Hair follicle dermal papilla cell (primary cell): Measurements from ENCODE around the gene SETX. TPM values are rescaled to one million over a fixed set of nuclear protein-coding genes. Genes with fewer than 3 reads are reported as not detected.

Experiments
- total RNA-seq: library from RNA; depleted of rRNA; stranded (reverse); fragments of >200 nt; gene quantifications from 2 replicates; pipeline ENCODE4 v1.2.3, GENCODE V29; 2012

Gene SETX, protein sequence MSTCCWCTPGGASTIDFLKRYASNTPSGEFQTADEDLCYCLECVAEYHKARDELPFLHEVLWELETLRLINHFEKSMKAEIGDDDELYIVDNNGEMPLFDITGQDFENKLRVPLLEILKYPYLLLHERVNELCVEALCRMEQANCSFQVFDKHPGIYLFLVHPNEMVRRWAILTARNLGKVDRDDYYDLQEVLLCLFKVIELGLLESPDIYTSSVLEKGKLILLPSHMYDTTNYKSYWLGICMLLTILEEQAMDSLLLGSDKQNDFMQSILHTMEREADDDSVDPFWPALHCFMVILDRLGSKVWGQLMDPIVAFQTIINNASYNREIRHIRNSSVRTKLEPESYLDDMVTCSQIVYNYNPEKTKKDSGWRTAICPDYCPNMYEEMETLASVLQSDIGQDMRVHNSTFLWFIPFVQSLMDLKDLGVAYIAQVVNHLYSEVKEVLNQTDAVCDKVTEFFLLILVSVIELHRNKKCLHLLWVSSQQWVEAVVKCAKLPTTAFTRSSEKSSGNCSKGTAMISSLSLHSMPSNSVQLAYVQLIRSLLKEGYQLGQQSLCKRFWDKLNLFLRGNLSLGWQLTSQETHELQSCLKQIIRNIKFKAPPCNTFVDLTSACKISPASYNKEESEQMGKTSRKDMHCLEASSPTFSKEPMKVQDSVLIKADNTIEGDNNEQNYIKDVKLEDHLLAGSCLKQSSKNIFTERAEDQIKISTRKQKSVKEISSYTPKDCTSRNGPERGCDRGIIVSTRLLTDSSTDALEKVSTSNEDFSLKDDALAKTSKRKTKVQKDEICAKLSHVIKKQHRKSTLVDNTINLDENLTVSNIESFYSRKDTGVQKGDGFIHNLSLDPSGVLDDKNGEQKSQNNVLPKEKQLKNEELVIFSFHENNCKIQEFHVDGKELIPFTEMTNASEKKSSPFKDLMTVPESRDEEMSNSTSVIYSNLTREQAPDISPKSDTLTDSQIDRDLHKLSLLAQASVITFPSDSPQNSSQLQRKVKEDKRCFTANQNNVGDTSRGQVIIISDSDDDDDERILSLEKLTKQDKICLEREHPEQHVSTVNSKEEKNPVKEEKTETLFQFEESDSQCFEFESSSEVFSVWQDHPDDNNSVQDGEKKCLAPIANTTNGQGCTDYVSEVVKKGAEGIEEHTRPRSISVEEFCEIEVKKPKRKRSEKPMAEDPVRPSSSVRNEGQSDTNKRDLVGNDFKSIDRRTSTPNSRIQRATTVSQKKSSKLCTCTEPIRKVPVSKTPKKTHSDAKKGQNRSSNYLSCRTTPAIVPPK (N-terminal part only)
- total RNA-seq: 82.7 and 103 TPM in 2 replicates

DNA sequence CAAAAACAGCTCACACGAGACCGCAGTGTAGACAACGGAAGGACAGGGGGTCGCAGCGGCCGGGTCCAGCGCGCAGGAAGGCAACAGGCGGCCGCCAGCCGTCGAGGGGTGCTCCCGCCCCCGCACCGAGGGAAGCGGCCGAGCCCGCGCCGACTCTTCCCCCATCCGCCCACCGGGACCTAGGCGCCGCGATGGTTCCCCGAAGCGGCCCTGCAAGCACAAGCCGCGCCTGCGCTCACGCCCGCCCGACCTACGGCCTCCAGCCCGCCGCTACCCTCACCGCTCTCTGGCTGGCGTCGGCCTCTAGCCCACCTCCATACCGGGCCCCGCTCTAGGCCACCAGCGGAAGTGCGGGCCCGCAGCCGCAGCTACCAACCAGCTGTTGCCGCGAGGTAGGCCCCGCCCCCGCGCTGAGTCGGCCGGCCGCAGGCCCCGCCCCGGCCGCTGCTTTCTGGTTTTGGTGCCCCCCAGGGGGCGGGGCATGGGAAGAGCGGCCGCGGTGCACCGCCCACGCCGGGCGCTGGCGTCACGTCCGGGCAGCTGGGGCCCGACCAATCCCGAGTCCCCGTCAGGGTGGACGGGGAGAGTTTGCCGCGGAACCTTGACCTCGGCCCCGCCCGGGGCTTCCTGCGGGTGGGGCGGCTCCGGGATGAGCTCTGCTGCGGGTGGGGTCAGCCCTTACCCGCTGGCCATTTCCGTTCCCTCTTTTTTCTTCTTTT is at the start of gene SETX:
SETX (minus strand) TSS at position 350 of the 719 bp plus-strand sequence. CDS start 5,558 bp downstream, outside the sequence.

Other genes with a start within 250 kb of the SETX start
- gene NTNG2, start 192.9 kb downstream of the SETX start, total RNA-seq: 3.5 and 4.1 TPM in 2 replicates
- gene TTF1, start 51.9 kb upstream of the SETX start, total RNA-seq: 5.4 and 5.6 TPM in 2 replicates
- gene CFAP77, start 55.2 kb upstream of the SETX start, total RNA-seq: not detected in 2 replicates
- not detected in 2 replicates for gene BARHL1, start 227.6 kb upstream of the SETX start, total RNA-seq